ENCODE measurements around the gene CASK.

The CASK gene

GRCh38 chrX:41870719-41871151, 52.6 kb downstream of the CASK start:
- Histone ChIP-seq H3K4me3 (ENCODE audit: low read length) (no peak overlapping the region), H3K27ac (ENCODE audit: low read depth, low read length) (no peak overlapping the region), H3K36me3 (ENCODE audit: control insufficient read depth, low read length) (no peaks in the 10 kb centered on the region), H3K4me2 (ENCODE audit: low read length) (no peak overlapping the region), H3K9me3 (ENCODE audit: control insufficient read depth, insufficient read depth, low read length) (no peaks in the 10 kb centered on the region), H3K27me3 (ENCODE audit: control insufficient read depth, low read length) (no peaks in the 10 kb centered on the region), H3K9me2 (replicated peaks; ENCODE audit: control insufficient read depth, low read length) (no peaks in the 10 kb centered on the region), H3F3A (ENCODE audit: control insufficient read depth, insufficient read depth) (no peaks in the 10 kb centered on the region), H4K20me1 (ENCODE audit: control insufficient read depth, insufficient read depth, low read depth, low read length) (no peaks in the 10 kb centered on the region), H3K79me2 (ENCODE audit: control insufficient read depth, low read length) (peaks cover 4% of the 10 kb centered on the region; the same call in 1 of the 2 replicates), H3K4me1 (ENCODE audit: control insufficient read depth, low read length) (peaks cover 10% of the 10 kb centered on the region)
- no peak for TF ChIP-seq CTCF (IDR thresholded peaks at IDR 0.05; ENCODE audit: low read depth, low read length, poor library complexity, severe bottlenecking)
- TF ChIP-seq EZH2phosphoT487 (IDR thresholded peaks at IDR 0.05; ENCODE audit: borderline replicate concordance, low read length) = no peak

- no peaks in the 10 kb centered on the region for H3K9me2 ChIP-seq (replicated peaks; ENCODE audit: control insufficient read depth, low read length)
- peaks cover 10% of the 10 kb centered on the region for H3K4me1 ChIP-seq (ENCODE audit: control insufficient read depth, low read length)
- H3F3A ChIP-seq (ENCODE audit: control insufficient read depth, insufficient read depth) = no peaks in the 10 kb centered on the region
- H3K4me3 ChIP-seq (ENCODE audit: low read length) = no peak overlapping the region
- H3K27me3 ChIP-seq (ENCODE audit: control insufficient read depth, low read length) = no peaks in the 10 kb centered on the region
- peaks cover 4% of the 10 kb centered on the region; the same call in 1 of the 2 replicates for H3K79me2 ChIP-seq (ENCODE audit: control insufficient read depth, low read length)
- H3K27ac ChIP-seq (ENCODE audit: low read depth, low read length) = no peak overlapping the region
- TF ChIP-seq CTCF (IDR thresholded peaks at IDR 0.05; ENCODE audit: low read depth, low read length, poor library complexity, severe bottlenecking) = no peak
- H3K4me2 ChIP-seq (ENCODE audit: low read length) = no peak overlapping the region
- no peaks in the 10 kb centered on the region for H3K36me3 ChIP-seq (ENCODE audit: control insufficient read depth, low read length)
- H3K9me3 ChIP-seq (ENCODE audit: control insufficient read depth, insufficient read depth, low read length) = no peaks in the 10 kb centered on the region
- H4K20me1 ChIP-seq (ENCODE audit: control insufficient read depth, insufficient read depth, low read depth, low read length) = no peaks in the 10 kb centered on the region
These were observed 54.9 kb downstream of the CASK start for GRCh38 chrX:41868392-41868977.

- Histone ChIP-seq H3K36me3 (ENCODE audit: control insufficient read depth, low read length) (no peaks in the 10 kb centered on the region), H4K20me1 (ENCODE audit: control insufficient read depth, insufficient read depth, low read depth, low read length) (no peaks in the 10 kb centered on the region), H3K27ac (ENCODE audit: low read depth, low read length) (no peak overlapping the region), H3F3A (ENCODE audit: control insufficient read depth, insufficient read depth) (no peaks in the 10 kb centered on the region), H3K79me2 (ENCODE audit: control insufficient read depth, low read length) (no peaks in the 10 kb centered on the region; the same call in 1 of the 2 replicates), H3K9me2 (replicated peaks; ENCODE audit: control insufficient read depth, low read length) (no peaks in the 10 kb centered on the region), H3K4me1 (ENCODE audit: control insufficient read depth, low read length) (no peaks in the 10 kb centered on the region), H3K4me3 (ENCODE audit: low read length) (no peak overlapping the region), H3K27me3 (ENCODE audit: control insufficient read depth, low read length) (no peaks in the 10 kb centered on the region), H3K9me3 (ENCODE audit: control insufficient read depth, insufficient read depth, low read length) (no peaks in the 10 kb centered on the region), H3K4me2 (ENCODE audit: low read length) (no peak overlapping the region)
- TF ChIP-seq CTCF (IDR thresholded peaks at IDR 0.05; ENCODE audit: low read depth, low read length, poor library complexity, severe bottlenecking) (no peak), EZH2phosphoT487 (IDR thresholded peaks at IDR 0.05; ENCODE audit: borderline replicate concordance, low read length) (no peak)
These were observed 59.8 kb downstream of the CASK start for GRCh38 chrX:41863343-41864203.
